Globus pallidus (tissue), 1 donor: ENCODE results near the gene IKZF1.
"Not testable (repeated sequence)": the region's sequence is repeated elsewhere in the genome, so short reads cannot be mapped to it uniquely, and the experiment has no call there.

Source experiments
- DNase-seq: peaks from one replicate; pipeline ENCODE4 v3.0.0-alpha.2; 2015; ENCODE audit warnings: low spot score

IKZF1 gene

DNA sequence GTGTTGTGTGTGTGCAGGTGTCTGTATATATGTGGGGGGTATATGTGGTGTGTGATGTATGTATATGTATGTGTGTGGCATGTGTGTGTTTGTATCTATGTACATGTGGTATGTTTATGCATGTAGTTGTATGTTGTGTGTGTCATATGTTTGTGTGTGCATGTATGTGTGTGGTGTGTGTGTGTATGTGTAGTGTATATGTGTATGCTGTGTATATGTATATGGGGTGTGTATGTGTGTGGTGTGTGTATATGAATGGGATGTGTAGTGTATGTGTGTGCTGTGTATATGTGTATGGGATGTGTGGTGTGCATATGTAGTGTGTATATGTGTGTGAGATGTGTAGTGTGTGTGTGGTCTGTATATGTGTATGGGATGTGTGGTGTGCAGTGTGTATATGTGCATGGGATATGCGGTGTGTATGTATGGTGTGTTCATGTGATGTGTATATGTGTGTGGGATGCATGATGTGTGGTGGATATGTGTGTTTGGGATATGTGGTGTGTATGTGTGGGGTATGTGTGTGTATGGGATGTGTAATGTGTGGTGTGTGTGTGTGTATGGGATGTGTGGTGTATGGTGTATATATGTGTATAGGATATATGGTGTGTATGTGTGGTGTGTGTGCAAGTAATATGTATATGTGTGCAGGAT is 30.0 kb downstream of the IKZF1 start:
- no peak for DNase-seq

DNA sequence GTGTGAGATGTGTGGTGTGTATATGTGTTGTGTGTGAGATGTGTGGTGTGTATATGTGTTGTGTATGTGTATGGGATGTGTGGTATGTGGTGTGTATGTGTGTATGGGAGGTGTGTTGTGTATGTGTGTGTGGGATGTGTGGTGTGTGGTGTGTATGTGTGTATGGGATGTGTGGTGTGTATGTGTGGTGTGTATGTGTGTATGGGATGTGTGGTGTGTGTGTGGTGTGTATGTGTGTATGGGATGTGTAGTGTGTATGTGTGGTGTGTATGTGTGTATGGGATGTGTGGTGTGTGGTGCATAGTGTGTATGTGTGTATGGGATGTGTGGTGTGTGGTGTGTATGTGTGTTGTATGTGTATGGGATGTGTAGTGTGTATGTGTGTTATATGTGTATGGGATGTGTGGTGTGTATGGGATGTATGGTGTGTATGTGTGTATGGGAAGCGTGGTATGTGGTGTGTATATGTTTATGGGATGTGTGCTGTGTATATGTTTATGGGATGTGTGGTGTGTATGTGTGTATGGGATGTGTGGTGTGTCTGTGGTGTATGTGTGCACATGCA is 30.8 kb downstream of the IKZF1 start:
- DNase-seq = no peak

DNA sequence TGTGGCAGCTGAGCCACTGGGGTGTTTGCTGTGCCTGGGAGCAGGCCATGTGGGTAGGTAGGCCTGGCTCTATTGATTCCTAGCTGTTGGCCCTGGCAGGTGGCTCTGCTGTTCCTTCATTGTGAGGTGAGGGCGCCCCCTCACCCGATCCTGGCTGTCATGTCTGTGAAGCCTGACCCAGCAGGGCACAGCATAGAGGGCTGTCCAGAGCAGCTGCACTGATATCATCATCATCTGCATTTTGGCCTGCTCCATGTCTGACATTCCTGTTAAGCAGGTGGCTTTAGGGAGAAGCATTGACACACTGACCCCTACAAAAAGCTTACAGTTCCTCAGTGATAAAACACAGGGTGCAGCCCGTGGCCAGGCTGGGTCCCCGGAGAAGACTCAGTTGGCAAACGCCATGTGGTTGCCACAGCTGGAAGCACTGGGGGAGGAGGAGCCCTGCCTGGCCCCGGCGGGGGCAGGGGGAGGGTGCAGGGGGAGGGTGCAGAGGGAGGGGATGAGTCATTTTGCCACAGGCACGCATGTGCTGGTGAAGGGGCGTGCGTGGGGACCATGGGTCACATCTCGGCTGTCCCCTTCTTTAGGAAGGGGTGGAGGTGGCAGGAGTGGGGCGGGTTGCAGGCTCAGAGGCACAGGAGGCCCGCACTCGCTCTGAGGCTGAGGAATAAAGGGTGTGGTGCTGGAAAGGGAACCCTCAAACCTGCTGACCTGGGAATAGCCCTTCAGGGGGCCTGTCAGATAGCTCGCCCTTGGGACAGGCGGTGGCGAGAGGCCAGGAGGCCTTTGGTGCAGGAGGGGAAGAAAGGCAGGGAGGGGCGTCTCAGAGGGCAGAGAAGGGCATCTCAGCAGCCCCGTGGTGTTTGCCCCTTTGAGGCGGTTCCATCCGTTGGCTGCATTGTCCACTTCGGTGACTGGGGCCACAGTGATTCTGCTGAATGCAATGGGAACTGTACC is 31.6 kb downstream of the IKZF1 start:
- no peak for DNase-seq

DNA sequence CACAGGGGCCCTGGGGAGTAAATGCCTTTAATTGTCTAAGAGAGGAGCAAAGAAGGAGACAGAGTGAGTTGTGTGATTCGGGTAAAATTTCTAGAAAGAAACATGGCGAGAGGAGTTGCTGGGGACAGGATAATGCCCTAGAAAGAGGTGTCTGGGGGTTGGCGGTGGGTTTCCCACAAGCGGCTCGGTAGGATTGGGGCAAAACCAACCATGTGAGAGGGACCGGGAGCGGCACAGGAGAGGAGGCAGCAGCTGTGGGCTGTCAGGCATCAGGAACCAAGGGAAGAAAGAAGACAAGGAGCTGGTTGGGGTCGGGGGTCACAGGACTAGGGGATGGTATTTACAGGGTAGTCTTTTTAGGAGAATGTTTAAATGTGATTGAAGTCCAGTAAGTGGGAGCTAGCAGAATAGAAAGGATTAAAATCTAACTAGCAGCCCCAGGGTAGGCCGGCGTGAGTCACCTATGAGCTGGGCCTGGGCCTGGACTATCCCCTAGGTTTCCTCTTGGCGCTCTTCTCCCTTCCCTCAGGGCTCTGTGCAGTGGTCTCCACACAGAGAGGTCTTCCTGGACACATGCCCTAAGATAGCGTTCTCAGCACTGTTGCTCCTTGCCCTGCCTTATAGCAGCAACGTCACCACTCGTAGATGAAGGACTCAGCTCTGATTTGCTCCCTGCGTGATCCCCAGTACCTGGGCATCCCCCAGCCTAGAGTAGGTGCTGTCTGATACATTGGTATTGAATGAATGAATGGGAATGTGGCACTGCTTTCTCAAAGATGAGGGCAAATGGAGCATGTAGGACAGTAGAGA is 32.6 kb downstream of the IKZF1 start:
- DNase-seq = no peak

DNA sequence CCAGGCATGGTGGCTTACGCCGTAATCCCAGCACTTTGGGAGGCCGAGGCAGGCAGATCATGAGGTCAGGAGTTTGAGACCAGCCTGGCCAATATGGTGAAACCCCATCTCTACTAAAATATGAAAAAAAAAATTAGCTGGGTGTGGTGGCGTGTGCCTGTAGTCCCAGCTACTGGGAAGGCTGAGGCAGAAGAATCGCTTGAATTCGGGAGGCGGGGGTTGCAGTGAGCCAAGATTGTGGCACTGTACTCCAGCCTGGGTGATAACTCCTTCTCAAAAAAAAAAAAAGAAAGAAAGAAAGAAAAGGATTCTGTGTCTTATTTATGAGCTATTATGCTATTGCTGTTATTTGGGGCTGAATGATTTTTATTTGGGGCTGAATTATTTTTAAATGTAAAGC is 35.0 kb downstream of the IKZF1 start:
- not testable (repeated sequence) for DNase-seq

DNA sequence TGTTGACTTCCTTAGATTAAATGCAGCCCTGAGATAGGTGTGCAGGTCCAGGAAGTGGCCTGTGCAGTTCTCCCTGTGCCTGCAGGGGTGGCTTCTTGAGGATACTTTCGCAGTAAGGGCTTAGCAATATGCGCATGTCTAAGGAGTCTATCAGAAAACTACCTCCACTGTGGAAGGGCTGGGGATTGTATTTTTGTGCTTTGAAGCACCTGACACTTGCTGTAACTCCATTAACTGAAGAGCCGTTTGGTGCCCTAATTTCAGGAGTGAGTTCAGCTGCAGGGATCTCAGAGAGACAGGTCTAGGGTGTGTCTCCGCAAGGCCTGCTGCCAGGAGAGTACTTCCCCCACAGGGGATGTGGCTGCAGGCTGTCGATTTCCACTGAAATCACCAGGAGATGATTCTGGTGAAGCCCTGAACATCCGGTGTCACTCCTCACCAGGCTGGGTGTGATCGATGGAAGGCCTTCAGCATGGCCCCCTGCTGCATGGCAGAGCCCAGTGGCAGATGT is 35.5 kb downstream of the IKZF1 start:
- no peak for DNase-seq

DNA sequence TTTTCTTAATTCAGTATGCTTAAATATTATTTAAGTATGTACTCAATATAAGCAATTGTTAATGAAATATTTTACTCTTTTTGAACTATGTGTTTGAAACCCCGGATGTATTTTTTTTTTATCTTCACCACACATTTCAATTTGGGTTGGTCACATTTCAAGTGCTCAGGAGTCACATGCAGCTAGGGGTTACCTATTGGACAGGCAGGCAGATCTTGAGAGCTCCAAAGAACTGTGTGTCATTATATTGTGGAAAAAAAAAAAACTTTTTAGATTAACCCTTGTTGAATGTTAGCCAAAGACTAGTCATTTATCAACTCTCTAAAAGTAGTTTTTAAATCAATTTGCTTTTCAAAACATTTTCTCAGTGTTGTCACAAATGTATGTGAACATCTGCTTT is 37.2 kb downstream of the IKZF1 start:
- DNase-seq = no peak

DNA sequence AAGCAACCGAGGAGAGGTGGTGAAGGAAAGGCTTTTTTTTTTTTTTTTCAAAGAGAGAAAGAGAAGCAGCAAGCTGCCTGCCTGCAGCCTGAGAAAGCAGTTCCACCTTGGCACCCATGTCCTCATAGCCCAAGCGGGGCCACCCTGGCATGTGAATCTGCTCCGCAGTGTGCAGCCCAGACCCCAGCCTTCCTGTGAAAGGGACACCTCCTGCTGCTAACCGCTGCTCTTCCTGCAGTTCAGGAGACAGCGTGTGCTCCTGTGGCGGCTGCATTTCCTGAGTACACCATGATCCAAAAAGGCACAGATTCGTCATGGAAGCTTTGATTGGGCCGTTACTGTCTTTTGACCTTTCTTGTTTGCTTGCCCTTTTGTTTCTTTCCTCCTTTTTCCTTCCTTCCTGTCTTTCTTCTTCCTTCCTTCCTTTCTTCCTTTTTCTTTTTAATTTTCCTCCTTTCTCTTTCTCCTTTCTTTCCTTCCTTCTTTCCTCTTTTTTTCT is 38.1 kb downstream of the IKZF1 start:
- DNase-seq = no peak

DNA sequence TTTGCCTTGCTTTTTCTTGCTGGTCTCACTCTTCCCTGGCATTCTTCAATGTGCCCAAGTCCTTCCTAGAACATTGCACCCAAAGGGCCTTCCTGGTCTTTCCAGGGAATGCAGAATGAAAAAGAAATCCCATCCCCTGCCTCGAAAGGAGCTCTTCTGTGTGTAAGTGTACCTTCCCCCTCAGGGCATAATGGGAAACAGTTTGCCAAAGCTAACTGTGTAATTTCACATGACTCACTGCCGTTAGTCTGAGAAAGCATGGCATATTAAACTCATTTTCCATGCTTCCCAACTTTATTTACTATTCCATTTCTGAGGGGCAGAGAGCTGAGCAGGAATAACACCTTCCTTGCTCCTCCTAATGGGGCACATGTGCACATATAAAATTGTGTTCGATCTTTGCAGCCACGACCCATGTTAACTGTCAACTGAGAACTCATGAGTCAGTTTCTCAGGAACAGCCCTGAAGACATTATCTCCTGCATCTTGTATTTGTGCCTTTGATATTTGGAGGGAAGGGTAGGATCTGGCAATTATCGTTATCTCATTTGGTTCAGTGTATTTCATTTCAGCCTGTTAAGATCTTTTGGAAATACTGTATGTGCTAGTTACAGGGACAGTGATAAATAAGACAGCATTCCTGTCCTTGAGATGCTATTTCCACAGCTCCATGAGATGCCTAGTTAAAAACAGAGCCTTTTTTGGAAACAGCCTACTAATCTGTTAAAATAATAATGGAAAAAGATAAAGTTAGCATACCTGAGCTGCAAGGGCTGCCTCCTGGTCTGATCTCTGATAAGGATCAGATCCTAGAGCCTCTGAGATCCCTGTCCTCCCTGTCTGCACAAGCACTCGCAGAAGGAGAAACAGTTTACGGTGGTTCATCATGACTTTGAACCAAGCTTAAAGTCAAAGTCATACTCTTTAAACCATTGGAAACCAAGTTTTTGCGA is 42.3 kb downstream of the IKZF1 start:
- DNase-seq = no peak

DNA sequence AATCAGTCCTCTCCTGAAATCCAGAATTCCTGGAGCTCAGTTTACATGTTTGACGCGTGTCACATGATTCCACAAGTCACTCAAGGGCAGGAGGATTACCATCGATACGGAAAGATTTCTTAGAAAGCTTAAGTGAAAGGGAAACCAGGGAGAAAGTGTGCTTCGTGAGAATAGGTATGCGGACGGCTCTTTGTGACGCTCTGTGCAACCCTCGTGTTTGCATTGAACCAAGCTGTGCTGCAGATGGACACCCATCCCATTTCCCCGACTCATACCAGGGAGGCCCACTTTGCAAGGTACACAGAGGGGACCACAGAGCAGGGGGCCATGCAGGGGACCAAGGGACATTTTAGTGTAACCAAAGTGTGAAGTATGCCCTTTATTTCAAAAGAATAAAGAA is 43.2 kb downstream of the IKZF1 start:
- DNase-seq = no peak

DNA sequence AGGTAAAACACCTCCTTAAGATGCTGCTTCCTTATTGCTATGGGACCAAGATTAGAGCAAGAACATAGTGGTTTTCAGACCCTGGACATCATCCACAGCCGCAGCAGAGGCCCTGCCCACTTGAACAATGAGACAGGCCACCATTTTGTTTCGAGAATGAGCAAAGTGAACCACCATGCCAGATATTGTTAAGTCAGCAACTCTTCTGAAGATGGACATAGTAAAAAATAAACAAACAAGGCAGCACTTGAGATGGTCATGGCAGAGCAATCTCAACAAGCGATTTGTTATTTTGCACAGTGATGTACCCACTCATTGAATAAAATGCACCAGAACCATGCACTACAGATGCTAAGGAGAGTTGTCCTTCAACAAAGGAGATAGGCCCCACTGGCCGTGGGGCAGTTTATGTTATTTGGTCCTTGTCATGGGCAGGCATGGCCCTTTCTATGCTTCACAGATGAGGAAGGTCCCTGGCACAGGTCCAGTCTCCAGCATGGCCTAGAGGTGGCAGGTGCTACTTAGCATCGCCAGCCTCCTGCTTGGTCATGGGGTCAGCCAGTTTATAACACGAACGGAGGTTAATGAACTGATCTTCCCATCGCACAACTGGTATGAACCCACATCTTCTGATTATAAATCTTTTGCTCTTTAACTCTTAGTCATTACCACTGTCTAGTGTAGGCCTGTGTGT is 44.1 kb downstream of the IKZF1 start:
- no peak for DNase-seq

DNA sequence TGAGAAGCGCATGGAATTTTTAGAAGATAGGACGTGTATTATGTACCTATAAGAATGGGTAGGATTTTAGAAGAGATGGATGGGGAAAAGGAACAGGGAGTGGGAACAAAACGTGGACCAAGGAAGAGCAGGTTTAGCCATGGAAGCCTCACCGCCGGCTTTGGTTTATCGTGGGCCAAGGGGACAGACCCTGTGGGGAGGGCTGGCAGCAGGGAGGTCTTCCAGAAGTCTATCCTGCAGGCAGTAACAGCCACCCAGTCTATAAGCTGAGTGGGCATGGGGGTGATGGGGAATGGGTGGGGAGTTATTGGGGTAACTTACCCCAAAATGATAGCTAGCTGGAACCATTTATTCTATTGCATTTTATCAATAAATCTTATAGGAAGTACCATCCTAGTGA is 44.9 kb downstream of the IKZF1 start:
- DNase-seq = no peak

DNA sequence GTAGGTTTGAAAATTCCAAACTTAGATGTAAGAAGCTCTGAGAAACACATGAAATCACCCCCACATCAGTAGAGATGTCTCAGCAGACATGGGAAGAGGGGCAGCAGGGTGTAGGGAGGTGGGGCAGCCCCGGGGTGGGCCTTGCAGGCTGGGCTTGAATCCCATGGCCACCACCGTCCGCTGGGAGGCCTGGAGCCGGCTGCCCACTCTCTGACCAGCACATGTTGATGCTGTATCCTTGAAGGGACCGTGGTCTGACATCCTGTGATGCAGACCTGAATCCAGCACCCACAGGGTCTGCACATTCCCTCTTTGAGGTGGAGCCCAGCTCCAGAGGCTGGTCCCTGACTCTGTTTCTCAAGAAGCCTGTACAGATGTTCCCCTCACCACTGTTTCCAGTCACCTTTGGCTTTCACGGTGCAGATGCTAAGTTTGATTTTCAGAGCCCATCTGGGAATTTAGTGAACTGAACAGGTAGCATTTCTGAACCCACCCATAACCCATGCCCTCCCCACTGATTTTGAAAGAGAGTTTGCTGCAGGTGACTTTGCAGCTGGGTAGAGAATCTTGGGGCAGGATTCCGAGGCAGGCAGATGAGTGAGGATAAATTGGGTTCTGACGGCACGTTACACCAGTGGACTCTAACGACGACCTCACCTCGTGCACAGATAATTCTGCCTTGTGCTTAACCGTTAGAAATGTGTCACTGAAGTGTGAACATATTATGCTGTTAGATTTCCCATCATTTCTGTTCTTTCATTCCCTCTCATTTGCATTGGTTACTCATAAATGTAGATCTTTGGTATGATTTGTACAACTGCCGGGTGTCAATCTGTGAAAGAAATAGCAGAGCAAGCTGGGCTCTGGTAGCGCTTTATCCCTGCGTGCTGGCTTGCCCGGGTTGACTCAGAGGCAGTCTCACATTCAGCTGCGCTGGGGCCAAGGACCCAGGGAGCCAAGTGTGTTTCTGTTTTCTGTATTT is 45.7 kb downstream of the IKZF1 start:
- no peak for DNase-seq

DNA sequence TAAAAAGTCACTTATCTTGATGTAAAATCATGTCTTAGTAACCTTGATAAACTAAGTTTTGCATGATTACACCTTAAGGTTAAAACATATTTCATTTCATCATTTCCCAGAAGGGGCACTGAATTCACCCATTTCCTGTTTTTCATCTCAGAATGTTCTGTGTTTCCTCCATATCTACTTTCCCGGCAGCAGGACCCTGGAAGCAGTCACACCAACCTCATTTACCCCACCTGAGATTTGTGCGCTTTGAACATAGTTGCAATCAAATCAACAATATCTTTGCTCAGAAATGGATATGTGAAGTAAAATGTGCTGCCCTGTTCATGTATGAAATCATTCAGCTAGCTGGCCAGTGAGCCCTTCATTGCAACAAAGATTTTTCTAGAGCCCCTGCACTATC is 46.8 kb downstream of the IKZF1 start:
- DNase-seq = no peak

DNA sequence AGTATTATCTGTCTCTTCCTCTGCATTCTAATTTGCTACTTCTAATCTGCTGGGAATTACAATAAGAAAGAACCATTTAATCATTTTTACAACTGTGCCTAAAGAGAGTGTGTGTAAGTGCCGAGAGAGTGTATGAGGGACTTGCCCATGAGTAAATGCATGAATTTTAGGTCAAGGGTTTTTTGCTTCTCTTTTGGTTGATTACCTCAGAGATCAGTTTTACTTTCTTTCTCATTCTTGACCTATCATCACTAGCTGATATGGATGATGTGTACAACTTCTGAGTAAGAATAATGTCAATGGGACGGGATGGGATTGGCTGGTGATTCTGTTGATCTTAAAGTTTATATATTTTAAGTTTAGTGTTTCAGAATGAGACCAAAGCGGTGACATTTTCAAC is 47.8 kb downstream of the IKZF1 start:
- no peak for DNase-seq

DNA sequence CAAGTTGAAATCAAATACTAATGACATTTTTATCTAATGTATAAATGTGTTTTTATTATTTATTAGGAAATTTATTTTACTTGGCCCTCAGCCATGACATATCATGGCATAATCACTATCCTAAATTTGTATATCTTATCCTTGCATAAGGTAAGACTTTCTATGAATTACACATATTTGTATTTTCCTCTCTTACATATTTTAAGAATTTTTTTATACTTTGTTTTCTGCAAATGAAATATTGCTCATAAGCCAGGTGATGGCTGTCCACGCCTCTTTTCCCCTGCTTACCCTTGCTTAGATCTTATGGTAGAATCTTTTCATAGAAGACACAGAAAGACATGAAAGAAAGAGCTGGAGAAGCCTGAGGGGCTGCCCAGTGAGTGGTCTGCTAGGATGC is 48.2 kb downstream of the IKZF1 start:
- no peak for DNase-seq

DNA sequence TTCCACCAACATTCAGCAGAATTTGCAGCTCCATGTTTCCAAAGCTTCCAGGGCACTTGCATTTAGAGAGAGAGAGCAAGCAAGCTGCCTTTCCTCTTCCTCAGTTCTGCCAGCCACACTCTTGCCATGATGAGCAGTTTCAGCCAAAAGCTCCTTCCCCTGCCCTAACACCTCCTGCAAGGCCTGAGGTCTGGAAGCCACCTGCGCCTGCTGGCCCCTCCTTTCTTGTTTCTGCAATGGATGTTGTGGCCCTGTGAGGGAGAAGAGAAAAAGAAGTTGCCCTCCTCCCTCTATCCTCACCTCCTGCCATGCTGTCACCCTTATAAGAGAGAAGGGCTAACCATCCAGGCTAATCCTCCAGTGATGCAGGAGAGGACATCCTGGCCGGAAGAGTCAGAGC is 48.7 kb downstream of the IKZF1 start:
- DNase-seq = no peak

DNA sequence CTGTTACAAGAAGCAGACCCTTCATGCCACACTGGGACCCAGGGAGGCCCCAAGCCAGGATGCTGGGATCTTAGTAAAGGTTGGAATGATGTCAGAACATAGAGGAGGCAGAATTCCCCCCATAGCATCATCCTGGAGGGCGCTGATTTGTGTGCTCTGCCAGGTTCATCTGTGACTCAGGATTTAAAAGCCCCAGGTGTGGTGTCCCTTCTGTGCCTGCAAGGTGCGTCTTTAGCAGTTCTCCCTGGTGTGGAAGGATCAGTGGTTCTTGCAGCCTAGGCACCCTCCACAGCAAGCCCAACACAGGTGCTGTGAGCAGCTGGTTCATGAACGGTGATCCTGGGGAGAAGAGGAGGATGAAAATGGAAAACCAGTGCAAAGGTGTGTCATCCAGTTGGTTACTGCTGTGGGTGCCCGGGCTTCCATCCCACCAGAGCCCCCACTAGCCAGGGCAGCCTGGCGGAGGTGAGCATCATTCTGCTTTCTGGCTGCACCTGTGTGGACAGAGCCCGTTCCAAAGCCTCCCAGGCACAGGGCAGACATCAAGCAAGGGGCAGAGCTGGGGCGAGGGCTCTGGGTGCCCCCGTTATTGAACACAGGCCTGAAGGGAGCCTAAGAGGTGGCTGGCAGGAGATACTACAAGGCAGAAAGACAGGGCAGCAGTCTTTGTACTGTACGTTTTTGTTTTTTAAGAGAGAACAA is 49.5 kb downstream of the IKZF1 start:
- no peak for DNase-seq
